GM18907 (cell line): ENCODE data around the gene GORASP2.

Experiments
- ATAC-seq: cut with Tn5 transposase; IDR thresholded peaks from one replicate; pipeline ENCODE4 v1.9.1; 2021; ENCODE audit warnings: mild to moderate bottlenecking, moderate library complexity; ENCODE audit not compliant: unreplicated experiment

GORASP2 gene

DNA sequence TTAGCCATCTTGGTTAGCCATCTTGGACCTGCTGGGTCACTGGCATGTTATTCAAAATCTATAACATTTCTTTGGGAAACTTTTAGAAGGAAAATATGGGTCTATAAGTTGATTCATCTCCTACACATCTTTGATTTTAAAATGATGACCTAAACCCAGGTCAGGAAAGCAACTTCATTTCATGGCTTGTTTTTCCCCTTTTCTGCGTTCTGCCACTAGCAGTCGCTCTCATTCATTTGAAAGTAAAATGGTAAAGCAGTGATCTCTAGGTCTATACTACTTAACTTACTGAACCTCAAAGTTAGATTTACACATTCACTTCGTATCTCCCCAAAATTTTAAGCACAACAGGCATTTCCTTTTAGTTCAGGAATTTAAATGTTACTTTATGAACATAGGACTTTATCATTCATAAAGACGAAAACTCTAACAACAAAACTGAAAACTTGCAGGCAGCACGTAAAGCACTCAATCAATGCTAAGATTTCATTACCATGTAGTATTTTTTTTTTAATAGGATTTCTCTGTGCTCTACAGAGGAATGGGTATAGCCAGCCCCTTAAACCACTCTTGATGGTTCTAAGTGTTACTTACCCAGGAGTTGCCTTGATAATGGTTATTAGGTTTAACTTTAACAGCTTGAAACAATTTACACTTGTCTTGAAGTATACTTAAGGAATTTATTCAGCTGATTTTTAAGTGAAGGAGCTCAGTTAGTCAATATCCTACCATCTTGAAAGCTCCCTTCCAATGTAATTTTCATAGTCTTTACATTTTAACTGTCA lies 62.5 kb downstream of the GORASP2 start:
- no peak for ATAC-seq

DNA sequence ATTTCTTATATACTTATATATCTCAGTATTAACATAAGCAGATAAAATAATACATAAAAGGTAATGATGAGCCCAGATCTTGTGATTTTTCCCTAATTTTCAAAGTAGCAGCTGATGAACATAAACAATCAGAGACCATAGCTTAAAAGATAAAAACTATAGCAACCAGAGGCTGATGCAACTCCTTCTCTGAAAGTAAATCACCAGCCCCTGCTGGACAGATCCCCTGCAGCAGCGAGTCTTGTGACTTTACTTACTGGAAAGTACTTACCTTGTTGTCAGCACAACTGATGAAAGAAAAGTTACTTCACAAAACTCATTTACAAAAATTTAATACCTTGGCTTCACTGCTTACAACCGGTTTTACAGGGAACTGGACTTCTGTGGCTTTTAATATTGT lies 67.3 kb downstream of the GORASP2 start:
- ATAC-seq = no peak

DNA sequence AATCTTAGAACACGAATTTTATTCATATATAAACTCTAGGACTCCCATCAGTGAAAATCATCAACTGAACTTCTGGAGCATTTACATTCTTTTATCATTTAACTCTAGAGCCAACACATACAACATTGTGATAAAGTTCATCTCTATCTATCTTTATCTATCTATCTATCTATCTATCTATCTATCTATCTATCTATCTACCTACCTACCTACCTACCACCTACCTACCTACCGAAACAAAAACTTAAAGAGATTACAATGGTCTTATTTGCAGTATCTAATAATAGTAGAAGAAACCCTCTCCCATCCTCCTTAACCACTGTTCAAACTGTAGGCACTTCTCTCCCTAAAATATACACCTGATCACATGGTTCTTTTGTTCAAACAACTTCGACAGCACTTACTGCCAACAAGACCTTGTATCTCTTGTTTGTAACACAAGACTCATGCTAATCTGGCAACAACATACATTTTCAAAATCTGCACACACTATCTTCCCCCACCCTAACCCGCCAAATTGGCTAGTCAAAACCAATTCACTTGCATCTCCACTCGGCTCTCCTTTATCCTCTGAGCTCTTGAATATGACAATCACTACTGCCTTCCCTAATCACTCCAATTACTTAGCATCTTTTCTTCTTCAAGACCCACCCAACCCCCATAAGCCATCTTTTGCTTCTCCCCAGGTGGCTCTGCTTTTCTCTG lies 69.0 kb downstream of the GORASP2 start:
- no peak for ATAC-seq

DNA sequence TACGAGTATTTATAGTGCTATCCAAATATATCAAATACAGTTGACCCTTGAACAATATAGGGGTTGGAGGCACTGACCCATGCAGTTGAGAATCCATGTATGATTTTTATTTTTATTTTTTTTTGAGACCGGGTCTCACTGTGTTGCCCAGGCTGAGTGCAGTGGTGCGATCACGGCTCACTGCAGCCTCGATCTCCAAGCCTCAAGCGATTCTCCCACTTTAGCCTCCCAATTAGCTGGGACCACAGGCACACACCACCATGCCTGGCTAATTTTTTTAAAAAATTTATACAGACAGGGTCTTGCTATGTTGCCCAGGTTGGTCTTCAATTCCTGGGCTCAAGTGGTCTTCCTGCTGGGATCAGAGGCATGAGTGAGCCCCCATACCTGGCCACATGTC lies 70.6 kb downstream of the GORASP2 start:
- ATAC-seq = no peak

DNA sequence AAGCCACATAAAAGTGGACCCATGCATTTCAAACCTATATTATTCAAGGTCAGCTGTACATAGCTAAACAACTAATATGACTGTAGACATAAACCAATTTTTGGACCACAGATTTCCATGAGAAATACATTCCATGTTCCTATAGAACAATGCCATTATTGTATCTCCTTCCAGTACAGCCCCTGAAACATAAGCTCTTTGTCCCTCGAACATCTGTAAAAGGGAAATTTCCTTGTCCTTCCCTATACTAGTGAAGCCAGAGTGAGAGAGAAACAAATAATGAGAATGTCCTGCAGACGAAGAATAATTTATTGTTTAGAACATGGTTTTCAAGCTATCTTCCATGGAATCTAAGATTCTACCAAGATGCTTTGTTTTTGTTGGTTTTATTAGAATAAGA lies 75.3 kb downstream of the GORASP2 start:
- ATAC-seq = no peak

DNA sequence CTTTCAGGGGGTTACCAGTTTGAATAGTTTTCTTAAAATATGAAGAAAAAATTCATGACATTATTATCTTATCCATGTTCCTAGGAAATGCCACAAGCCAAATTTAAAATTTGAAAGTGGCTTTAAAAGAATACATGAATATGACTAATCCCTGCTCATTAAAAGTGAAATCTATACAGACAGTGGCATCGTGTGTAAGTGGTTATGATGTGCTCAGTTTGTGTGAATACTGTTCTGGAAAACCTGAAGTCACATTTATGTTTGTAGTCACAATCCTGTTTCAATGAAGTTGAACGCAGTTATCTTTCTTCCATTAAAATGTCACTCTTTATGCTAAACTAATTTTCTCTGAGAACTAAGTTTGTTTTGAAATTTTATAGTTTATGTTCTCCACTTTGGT lies 75.8 kb downstream of the GORASP2 start:
- ATAC-seq = no peak

DNA sequence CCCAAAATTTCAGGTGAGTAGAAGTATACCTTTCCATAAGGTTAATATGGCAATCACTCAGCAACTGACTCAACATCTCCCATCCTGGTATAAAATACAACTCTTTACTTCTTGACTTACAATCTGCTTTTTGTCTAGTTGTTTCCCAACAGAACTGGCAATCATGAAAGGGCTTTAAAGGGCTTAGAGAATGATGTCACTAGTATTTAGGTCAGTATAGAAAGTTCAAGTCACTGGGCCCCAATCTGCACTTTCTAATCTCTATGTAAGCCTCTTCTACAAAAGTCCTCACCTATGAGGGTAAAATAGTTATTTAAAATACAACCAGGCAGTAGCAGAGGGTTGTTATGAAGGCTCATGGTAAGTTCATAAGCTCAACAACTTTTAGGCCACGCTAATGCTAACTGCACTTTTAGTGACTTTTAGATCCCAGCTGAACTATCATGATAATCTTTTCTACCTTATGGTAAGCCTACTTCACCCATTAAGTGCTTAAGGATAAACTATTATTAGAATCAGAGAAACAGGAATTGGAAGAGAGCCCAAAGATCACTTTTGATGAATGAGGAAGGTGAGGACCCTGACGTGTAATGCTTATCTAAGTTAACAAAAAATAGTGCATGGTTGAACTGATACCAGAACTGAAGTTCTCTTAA lies 79.6 kb downstream of the GORASP2 start:
- no peak for ATAC-seq

DNA sequence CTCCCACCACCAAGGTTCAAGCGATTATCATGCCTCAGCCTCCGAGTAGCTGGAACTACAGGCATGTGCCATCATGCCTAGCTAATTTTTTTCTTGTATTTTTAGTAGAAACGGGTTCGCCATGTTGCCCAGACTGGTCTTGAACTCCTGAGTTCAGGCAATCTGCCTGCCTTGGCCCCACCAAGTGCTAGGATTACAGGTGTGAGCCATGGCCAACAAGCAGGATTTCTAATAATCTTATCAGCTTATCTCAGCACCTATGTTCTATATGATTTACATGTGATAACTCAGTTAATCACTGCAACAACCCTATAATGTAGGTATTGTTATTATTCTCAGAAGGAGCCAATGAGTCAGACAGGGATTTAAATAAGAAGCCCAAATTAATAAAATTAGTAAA lies 80.3 kb downstream of the GORASP2 start:
- no peak for ATAC-seq

DNA sequence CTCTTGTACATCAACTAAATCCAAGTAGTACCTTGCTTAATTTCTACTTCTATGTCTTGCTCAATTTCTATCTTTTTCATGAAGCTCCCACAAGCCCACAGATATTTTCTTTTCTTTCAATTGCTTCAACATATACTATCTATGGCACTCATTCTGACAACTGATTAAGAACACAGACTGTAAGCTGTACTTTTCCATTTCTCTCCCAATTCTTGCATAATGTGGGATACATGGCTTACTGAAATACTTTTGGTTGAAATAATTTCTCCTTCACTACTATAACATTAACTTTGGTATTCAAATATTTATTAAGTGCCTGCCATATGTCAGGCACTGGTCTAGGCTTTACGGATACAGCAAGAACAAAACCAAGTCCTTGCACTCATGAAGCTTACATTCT lies 84.8 kb downstream of the GORASP2 start:
- no peak for ATAC-seq

DNA sequence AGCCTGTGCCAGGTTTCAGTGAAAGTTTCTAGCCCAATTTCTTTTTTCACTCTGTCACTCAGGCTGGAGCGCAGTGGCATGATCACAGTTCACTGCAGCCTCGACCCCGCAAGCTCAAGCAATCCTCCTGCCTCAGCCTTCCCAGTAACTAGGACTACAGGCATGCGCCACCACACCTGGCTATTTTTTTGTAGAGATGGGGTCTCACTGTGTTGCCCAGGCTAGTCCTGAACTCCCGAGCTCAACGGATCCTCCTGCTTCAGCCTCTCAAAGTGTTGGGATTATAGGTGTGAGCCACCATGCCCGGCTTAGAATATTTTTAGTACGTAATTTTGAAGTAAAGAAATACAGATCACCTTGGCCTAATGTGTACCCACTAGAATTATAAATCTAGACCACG lies 87.1 kb downstream of the GORASP2 start:
- no peak for ATAC-seq
